GM21390 (cell line): ENCODE data around the gene ST6GALNAC5.
"Not testable (repeated sequence)": the region's sequence is repeated elsewhere in the genome, so short reads cannot be mapped to it uniquely, and the experiment has no call there.

Source experiments
- ATAC-seq: cut with Tn5 transposase; IDR thresholded peaks from one replicate; pipeline ENCODE4 v1.9.1; 2021; ENCODE audit not compliant: unreplicated experiment

Gene ST6GALNAC5

DNA sequence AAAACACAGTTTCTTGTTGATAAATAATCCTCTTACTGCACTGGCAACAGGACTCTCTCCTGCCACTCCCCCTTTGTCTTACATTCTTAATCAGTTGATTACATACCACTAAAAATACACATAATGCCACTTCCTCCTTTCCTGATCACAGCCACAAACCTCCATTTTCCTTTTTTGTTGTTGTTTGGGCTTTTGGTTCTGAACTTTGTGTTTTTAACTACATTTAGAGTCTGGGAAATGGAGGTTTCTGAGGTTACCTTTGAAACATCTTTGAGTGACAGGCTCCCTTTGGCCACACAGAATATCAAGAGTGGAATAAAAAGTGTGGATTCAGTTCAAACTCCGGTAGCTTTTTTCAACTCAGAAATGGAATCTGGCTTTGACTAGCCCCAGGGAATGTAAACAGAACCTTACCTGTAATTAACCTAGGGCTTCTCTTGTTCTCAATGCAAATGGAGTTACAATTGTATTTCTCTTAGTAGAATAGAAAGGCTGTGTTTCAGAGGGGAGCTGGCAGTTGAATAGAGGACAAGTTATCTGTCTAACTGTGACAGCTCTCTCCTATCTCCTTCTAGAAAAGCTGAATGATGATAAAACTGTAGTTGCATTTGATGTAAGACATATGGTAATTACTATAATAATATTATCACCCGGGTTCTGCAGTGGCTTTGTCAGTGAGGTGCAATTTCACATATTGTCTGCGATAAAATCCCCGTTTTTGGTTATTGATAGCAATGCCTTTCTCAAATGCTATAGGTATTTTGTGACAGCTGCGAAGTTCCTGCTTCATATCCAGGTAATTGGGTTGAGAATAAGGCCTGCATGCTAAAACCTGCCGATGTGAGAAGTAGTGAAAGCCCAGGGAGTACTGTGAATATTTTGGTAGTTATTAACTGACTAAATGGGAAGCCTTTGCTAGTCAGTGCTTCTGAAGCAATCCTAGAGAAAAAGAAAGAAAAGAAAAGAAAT lies 66.9 kb downstream of the ST6GALNAC5 start:
- ATAC-seq, result no peak

DNA sequence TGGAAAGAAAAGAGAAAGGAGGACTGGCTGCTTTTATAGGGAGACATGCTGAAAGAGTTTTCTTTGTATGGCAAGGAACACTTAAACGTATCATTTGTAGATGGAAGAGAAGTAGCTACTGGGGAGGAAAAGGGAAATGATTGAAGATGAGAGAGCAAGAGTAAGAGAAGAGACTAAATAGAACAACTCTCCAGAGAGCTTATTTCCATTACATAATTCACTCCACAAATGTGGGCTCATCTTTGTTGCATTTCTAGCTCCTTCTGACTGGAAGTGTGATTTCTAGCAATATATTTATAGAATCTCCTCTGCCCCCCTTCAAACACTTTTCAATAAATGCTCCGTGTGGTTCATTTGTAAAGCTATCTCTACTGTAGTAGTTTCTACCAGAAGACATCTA lies 71.0 kb downstream of the ST6GALNAC5 start:
- ATAC-seq, result no peak

GRCh38 chr1:76939050-76939816 lies 72.0 kb downstream of the ST6GALNAC5 start:
- peak; percentile 64 for ATAC-seq

DNA sequence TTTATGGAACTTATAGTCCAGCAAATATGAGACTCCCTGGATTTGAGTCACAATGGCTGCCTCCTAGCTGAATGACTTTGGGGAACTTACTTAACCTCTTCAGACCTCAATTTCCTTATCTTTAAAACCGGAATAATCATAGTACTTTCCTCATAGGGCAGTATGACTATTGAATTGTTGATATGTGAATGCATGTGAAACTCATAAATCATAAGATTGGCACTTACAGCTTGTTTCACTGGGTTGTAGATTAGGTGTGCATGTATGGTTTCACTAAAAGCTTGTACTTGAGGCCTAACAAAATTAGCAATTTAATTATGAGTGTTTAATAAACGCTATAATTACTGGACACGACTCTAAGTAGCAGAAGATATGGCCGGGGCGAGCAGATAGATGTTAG lies 72.5 kb downstream of the ST6GALNAC5 start:
- no peak for ATAC-seq

GRCh38 chr1:76940571-76941335 lies 73.5 kb downstream of the ST6GALNAC5 start:
- ATAC-seq, result no peak

GRCh38 chr1:76942549-76942948 lies 75.3 kb downstream of the ST6GALNAC5 start:
- no peak for ATAC-seq

GRCh38 chr1:76944942-76945341 lies 77.7 kb downstream of the ST6GALNAC5 start:
- ATAC-seq, result no peak

DNA sequence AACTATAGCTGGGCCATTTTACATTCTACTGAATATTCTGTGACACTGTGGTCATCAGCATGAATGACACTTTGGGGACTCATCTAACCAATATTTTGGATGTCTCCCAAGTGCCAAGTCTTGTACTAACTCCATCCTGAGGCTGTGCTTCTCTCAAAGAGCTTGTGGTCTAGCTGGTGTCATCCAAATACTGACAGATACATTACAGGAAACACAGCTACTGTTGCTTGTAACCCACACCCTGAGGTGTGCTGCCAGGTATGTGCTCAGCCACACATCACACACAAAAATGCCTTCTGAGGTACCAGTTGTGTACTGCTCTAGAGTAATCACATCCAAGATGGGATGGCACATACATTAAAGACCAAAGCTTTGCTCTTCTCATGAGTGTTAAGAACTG lies 81.6 kb downstream of the ST6GALNAC5 start:
- ATAC-seq, result no peak

- no peak for ATAC-seq
Measured at GRCh38 chr1:76949503-76949902, 82.2 kb downstream of the ST6GALNAC5 start.

GRCh38 chr1:76950306-76950705 lies 83.0 kb downstream of the ST6GALNAC5 start:
- ATAC-seq, result no peak

DNA sequence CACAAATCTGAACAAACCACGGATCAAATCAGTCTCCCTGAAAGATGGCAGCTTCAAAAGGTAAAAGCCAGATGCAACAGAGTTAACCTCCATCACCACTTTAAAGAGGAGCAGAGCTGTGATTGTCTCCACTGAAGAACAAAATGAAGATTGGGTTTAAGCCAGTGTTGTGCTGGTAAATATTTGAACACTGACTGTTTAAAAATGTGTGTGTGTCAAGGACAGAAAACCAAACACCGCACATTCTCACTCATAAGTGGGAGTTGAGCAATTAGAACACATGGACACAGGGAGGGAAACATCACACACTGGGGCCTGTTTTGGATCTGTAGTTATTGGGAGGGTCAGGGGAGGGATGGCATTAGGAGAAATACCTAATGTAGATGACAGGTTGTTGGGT lies 83.9 kb downstream of the ST6GALNAC5 start:
- ATAC-seq, result no peak

GRCh38 chr1:76955652-76956051 lies 88.4 kb downstream of the ST6GALNAC5 start:
- ATAC-seq, result no peak

DNA sequence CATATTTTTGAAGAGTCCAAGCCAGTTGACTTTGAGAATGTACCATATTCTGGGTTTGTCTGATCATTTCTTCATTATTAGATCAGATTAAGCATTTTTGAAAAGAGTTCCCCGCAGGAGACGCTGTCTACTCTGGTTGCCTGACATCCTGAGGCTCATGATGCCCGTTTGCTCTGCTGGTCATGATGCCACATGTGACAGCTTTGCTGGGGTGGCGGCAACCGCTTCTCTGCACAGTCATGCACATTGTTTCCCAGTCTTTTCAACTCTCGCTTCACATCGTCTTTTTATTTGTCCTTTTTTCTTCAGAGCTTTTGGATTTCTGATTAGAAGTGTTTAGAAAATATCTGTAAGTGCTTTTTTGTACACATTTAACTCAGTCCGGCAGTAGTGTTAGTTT lies 90.7 kb downstream of the ST6GALNAC5 start:
- ATAC-seq, result no peak

DNA sequence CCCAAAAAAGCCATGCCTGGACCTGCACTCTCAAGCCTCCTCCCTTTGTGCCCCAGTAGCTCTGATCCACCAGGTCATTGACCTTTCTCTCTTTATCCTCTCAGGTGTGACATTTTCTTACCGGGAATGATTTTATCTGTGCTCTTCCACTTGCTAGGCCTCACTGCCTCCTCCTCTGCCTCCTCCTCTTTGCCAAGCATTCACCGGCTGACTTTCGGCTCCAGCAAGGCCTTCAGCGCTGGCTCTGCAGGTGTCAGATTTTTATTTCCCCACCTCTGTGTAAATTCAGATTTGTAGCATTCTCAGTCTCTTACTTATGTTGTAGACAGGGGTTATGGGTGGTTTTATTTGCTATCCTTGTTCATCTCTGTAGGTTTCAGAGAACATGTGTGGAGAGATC lies 91.5 kb downstream of the ST6GALNAC5 start:
- ATAC-seq, result no peak

DNA sequence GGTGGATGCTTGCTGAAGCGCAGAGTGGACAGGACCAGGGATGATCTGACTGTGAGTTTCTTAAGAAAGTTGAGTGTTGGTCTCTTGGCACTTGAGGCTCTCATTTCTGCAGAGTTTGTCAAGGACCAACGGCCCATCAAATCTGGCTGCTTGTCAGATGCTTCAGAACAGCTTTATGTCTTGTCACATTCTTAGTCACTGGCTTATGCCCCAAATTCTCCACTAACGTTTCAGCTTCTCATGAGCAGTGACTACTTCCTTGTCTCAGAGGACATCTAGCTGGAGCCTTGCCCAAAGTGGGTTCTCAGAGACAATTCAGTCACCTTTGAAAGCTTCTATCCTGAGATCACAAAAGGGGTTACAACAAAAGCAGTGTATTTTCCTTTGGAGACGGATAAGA lies 92.3 kb downstream of the ST6GALNAC5 start:
- ATAC-seq, result no peak

GRCh38 chr1:76961181-76961819 lies 94.0 kb downstream of the ST6GALNAC5 start:
- no peak for ATAC-seq

- no peak for ATAC-seq
Measured at GRCh38 chr1:76961820-76962207, 94.5 kb downstream of the ST6GALNAC5 start.

GRCh38 chr1:76981267-76981666 lies 114.0 kb downstream of the ST6GALNAC5 start:
- ATAC-seq, result not testable (repeated sequence)

DNA sequence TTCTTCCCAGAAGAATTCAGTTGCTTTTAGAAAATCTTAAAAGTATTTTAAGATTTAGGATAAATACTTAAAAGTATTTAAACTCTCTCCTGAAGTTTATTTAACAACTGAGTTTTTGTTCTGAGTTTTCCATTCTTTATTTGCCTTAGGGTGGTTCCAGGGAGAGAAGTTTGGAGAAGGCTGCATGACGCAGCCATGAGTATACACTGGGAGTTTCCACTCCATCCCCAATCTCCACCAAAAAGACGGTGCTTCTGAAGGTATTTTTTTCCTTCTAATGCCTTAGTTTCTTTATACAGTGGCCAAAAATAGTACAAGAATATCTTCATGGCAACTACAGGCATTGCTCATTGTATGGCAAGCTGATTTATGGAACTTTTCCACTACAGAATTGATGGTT lies 122.7 kb downstream of the ST6GALNAC5 start:
- ATAC-seq, result no peak

GRCh38 chr1:76993036-76993435 lies 125.8 kb downstream of the ST6GALNAC5 start:
- no peak for ATAC-seq
